PC-3 (cell line): ENCODE results near the gene MBOAT7. TPM values are rescaled to one million over a fixed set of nuclear protein-coding genes. Genes with fewer than 3 reads are reported as not detected.

Experiments
- ATAC-seq: fragments of 200-7000 bp; cut with Tn5 transposase; 2 replicates; pipeline ENCODE4 v1.9.1; 2020; ENCODE audit warnings: mild to moderate bottlenecking, moderate library complexity
- BruUV-seq: library from RNA; stranded (reverse); fragments of 400-500 nt; replicated peaks from 2 replicates; lab custom pipeline; 2021; lab: Mats Ljungman, UMichigan
- CTCF ChIA-PET: fragments of 300-600 bp; sonication (Branson Sonifier 250); formaldehyde crosslinking; loops from one replicate; lab custom pipeline; 2022; ENCODE audit warnings: antibody characterized with exemption; lab: Charles Lee
- POLR2A ChIA-PET: fragments of 300-600 bp; sonication (Branson Sonifier 250); formaldehyde crosslinking; loops from one replicate; lab custom pipeline; 2022; ENCODE audit warnings: antibody characterized with exemption; ENCODE audit not compliant: unreplicated experiment; lab: Charles Lee
- DNase-seq: peaks from one replicate; pipeline ENCODE4 v3.0.0-alpha.2; 2015
- H2AFZ ChIP-seq: fragments of 300-600 bp; sonication (generic); 2 replicates; pipeline ENCODE4 v1.6.0; 2016; ENCODE audit warnings: antibody characterized with exemption, low read length
- H3F3A ChIP-seq: fragments of 300-600 bp; sonication (generic); one replicate; pipeline ENCODE4 v1.6.0; 2017; ENCODE audit warnings: antibody characterized with exemption, low read length, control low read depth, mild to moderate bottlenecking; ENCODE audit not compliant: unreplicated experiment
- H3K27ac ChIP-seq: fragments of 300-600 bp; sonication (generic); 2 replicates; pipeline ENCODE4 v1.5.1; 2016; ENCODE audit warnings: mild to moderate bottlenecking, low read length
- H3K27me3 ChIP-seq: fragments of 300-600 bp; sonication (generic); 2 replicates; pipeline ENCODE4 v1.6.1; 2016; ENCODE audit warnings: low read length, mixed read lengths
- H3K36me3 ChIP-seq: fragments of 300-600 bp; sonication (generic); 2 replicates; pipeline ENCODE4 v1.6.1; 2016; ENCODE audit warnings: low read depth, mixed run types, low read length, mixed read lengths
- H3K4me1 ChIP-seq: fragments of 300-600 bp; sonication (generic); 2 replicates; pipeline ENCODE4 v1.5.1; 2016; ENCODE audit warnings: low read length; ENCODE audit not compliant: insufficient read depth
- H3K4me2 ChIP-seq: fragments of 300-600 bp; sonication (generic); 2 replicates; pipeline ENCODE4 v1.6.0; 2016; ENCODE audit warnings: low read length
- H3K4me3 ChIP-seq: fragments of 300-600 bp; sonication (generic); 2 replicates; pipeline ENCODE4 v1.5.1; 2016; ENCODE audit warnings: mild to moderate bottlenecking, low read length, mixed read lengths
- H3K79me2 ChIP-seq: fragments of 300-600 bp; sonication (generic); 2 replicates; pipeline ENCODE4 v1.6.1; 2017; ENCODE audit warnings: low read length, mixed read lengths
- H3K9ac ChIP-seq: fragments of 300-600 bp; sonication (generic); 2 replicates; pipeline ENCODE4 v1.6.0; 2016; ENCODE audit warnings: mild to moderate bottlenecking, low read length
- H3K9me2 ChIP-seq: fragments of 300-600 bp; sonication (generic); replicated peaks from 2 replicates; pipeline ENCODE4 v1.6.1; 2016; ENCODE audit warnings: mixed run types, low read length, mixed read lengths
- H3K9me3 ChIP-seq: fragments of 300-600 bp; sonication (generic); 2 replicates; pipeline ENCODE4 v1.6.1; 2016; ENCODE audit warnings: low read length, mixed read lengths
- H4K20me1 ChIP-seq: fragments of 300-600 bp; sonication (generic); 2 replicates; pipeline ENCODE4 v1.6.1; 2016; ENCODE audit warnings: low read length, mixed read lengths
- EZH2 ChIP-seq: fragments of 300-600 bp; sonication (generic); IDR thresholded peaks from one replicate; pipeline ENCODE4 v1.6.1; 2017; ENCODE audit warnings: antibody characterized with exemption, mild to moderate bottlenecking, low read length; ENCODE audit not compliant: unreplicated experiment
- EZH2phosphoT487 ChIP-seq: fragments of 300-600 bp; sonication (generic); IDR thresholded peaks from 2 replicates; pipeline ENCODE4 v1.6.1; 2018; ENCODE audit warnings: mild to moderate bottlenecking, antibody characterized with exemption, low read length, borderline replicate concordance
- intact Hi-C: fragments of 100-400 bp; cut with micrococcal nuclease; formaldehyde crosslinking; loops from 2 replicates; pipeline ENCODE4 v1.9.0; 2023
- total RNA-seq: library from RNA; depleted of rRNA; stranded (reverse); fragments of >200 nt; gene quantifications from 2 replicates; pipeline ENCODE4 v1.2.3, GENCODE V29; 2014
- TF ChIP-seq, protein P1 (sequence below): fragments of 300-600 bp; sonication (generic); conservative IDR thresholded peaks from 2 replicates; pipeline ENCODE4 v1.5.1; 2017; ENCODE audit warnings: antibody characterized with exemption, low read depth, mild to moderate bottlenecking, low read length

Gene MBOAT7
- total RNA-seq, 1 experiment from 2014 or later: 231 TPM

DNA sequence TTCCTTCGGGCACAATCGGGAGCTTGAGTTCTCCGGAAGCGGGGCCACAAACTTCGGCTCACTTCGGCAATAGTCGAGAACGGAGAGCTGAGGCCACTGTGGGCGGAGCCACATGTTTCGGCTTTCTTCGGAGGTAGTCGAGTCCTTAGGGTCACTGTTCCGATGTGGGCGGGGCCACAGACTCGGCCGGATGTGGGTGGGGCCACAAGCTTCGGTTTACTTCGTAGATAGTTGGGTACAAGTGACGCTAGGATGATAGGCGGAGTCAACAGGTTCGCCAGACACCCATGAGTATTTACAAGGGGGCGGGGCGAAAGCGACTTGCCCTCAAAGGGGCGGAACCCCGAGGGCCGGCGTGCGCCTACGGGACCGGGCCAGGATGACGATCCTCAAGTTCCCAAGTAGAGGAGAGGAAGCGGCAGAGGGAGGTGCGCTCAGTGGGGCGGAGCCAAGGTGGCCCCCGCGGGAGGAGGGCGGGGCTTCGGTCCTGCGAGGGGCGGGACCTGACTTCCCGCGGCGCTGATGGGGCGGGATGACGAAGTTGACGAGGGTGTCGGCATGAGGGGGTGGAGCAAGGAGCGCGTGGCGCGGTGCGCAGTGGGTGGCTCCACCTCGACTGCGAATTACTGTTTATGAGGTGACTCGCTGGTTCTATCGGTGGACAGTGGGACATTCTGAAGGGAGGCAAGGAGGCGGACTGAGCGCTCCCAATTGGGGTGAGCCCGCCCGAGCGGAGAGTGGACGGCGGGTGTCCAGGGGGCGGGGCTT is 539 bp upstream of the MBOAT7 start:
- peak; percentile 100 for DNase-seq
- no peaks in the 10 kb centered on the region for H3K9me2 ChIP-seq
- peak overlapping the region; percentile 89 for H3K27ac ChIP-seq
- no TSS peak for BruUV-seq
- peak overlapping the region; percentile 74 for H3K4me3 ChIP-seq
- peak; percentile 58 for ATAC-seq
- no peaks in the 10 kb centered on the region for H3F3A ChIP-seq
- H2AFZ ChIP-seq: peak overlapping the region; percentile 93
- H3K79me2 ChIP-seq: peaks cover 51% of the 10 kb centered on the region
- H3K4me2 ChIP-seq: peak overlapping the region; percentile 98
- H4K20me1 ChIP-seq: no peaks in the 10 kb centered on the region
- H3K4me1 ChIP-seq: peaks cover 19% of the 10 kb centered on the region
- ChIA-PET CTCF (interaction anchor here (0.5 to 1.6 kb wide), 6 partner anchors 13 to 53 kb away, joined by 3 to 11 read pairs (median 6); partner anchors contain the start of genes CNOT3 and TMC4), POLR2A (interaction anchor here (0.5 to 3.5 kb wide), 18 partner anchors 10 to 1931 kb away, joined by 3 to 22 read pairs (median 4); partner anchors contain the start of genes CNOT3, EPS8L1, LENG1 and LENG8)
- H3K36me3 ChIP-seq: peaks cover 21% of the 10 kb centered on the region; the same call in 1 of the 2 replicates
- no peaks in the 10 kb centered on the region for H3K27me3 ChIP-seq
- H3K9ac ChIP-seq: peak overlapping the region; percentile 91
- no peaks in the 10 kb centered on the region for H3K9me3 ChIP-seq
- TF ChIP-seq EZH2 (no peak), EZH2phosphoT487 (no peak)
- TF ChIP-seq, protein P1, sequence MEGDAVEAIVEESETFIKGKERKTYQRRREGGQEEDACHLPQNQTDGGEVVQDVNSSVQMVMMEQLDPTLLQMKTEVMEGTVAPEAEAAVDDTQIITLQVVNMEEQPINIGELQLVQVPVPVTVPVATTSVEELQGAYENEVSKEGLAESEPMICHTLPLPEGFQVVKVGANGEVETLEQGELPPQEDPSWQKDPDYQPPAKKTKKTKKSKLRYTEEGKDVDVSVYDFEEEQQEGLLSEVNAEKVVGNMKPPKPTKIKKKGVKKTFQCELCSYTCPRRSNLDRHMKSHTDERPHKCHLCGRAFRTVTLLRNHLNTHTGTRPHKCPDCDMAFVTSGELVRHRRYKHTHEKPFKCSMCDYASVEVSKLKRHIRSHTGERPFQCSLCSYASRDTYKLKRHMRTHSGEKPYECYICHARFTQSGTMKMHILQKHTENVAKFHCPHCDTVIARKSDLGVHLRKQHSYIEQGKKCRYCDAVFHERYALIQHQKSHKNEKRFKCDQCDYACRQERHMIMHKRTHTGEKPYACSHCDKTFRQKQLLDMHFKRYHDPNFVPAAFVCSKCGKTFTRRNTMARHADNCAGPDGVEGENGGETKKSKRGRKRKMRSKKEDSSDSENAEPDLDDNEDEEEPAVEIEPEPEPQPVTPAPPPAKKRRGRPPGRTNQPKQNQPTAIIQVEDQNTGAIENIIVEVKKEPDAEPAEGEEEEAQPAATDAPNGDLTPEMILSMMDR: no peak
- intact Hi-C loops: loop anchor here (1.0 to 2.0 kb wide), 5 partner anchors 10 to 53 kb away; partner anchors contain the start of genes CNOT3, LENG1, RPS9 and TMC4

DNA sequence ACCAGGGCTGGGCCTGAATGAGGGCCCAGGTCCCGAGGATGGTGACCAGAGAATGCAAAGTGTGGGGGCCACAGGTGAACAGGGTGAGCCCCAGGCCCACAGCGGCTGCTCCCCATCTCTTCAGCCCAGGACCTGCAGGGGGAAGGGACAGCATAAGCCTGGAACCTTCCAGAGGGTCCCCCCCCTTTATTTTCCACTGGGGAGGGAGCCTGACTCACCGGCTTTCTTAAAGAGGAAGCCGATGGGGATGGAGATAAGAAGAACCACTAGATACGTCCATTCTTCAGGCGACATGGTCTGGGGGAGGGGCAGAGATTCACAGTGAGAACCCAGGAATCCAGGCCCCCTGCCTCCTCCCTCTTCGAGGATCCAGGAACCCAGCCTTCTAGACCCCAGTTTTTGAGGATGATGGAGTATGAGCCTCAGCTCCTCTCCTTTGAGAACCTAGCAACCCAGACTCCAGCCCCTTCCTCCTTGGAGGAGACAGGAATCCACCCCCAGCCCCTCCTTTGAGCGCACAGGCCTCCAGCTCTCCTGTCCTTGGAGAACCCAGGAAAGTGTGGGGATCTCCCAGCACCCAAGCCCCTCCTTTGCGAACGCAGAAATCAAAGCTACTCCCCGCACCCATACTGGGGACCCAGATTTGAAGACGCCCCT is 1.0 kb downstream of the MBOAT7 start:
- POLR2A ChIA-PET: interaction anchor here (0.6 to 2.8 kb wide), 3 partner anchors 11 to 321 kb away, joined by 3 to 22 read pairs (median 7); partner anchors contain the start of gene CNOT3
- DNase-seq: peak; percentile 54
- Histone ChIP-seq H3K9me3 (no peaks in the 10 kb centered on the region), H3K27me3 (no peaks in the 10 kb centered on the region), H3K36me3 (peaks cover 24% of the 10 kb centered on the region; the same call in 1 of the 2 replicates), H3K27ac (no peak overlapping the region), H3K9ac (peak overlapping the region; percentile 91), H2AFZ (peak overlapping the region; percentile 93), H3K9me2 (no peaks in the 10 kb centered on the region), H3K4me2 (peak overlapping the region; percentile 98), H3K4me1 (peaks cover 19% of the 10 kb centered on the region), H3K79me2 (peaks cover 48% of the 10 kb centered on the region), H4K20me1 (no peaks in the 10 kb centered on the region), H3F3A (no peaks in the 10 kb centered on the region), H3K4me3 (peak overlapping the region; percentile 74)
- intact Hi-C loops: loop anchor here (2.0 kb wide), 1 partner anchor 16 kb away; the partner anchor contains the start of gene TMC4
- no peak for ATAC-seq
- no peak for TF ChIP-seq EZH2phosphoT487
- CTCF ChIA-PET: interaction anchor here (0.8 to 1.6 kb wide), 3 partner anchors 13 to 52 kb away, joined by 3 to 11 read pairs (median 4); partner anchors contain the start of genes CNOT3 and TMC4
- BruUV-seq: TSS peak; percentile 25

DNA sequence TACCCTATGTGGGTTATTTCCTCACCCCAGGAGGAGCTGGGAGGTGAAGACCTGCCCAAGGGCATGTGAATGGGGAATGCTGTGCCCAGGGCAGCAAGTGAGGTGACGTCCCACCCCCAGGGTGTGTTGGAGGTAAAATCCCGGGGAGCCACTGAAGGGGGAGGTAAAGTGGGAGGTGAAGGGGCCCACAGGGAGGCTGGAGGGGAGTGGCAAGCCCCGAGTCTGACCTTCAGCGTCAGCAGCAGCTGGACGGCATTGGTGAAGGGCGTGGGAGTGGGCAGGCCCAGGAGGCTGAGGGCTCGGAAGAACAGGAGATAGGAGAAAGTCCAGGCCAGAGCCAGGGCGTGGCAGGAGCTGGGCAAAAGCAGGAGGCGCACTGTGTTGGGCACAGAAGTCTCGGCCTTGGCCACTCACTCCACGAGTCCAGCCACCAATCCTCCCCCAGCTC is 2.4 kb downstream of the MBOAT7 start:
- Histone ChIP-seq H3F3A (no peaks in the 10 kb centered on the region), H3K4me3 (no peak overlapping the region), H3K9me2 (no peaks in the 10 kb centered on the region), H3K4me2 (no peak overlapping the region), H3K27ac (no peak overlapping the region), H4K20me1 (no peaks in the 10 kb centered on the region), H3K27me3 (no peaks in the 10 kb centered on the region), H3K36me3 (peaks cover 24% of the 10 kb centered on the region; the same call in 1 of the 2 replicates), H3K9me3 (no peaks in the 10 kb centered on the region), H3K79me2 (peaks cover 34% of the 10 kb centered on the region), H3K9ac (no peak overlapping the region), H3K4me1 (peaks cover 12% of the 10 kb centered on the region), H2AFZ (no peak overlapping the region)
- TF ChIP-seq, protein P1: no peak
- no peak for TF ChIP-seq EZH2
- no peak for TF ChIP-seq EZH2phosphoT487
- ChIA-PET CTCF (no interaction called here), POLR2A (no interaction called here)
- intact Hi-C loops: no loop called here
- no peak for ATAC-seq
- no TSS peak for BruUV-seq
- DNase-seq: no peak
